ENCODE data around the gene ASCL2. TPM values are rescaled to one million over a fixed set of nuclear protein-coding genes. Genes with fewer than 3 reads are reported as not detected.

The ASCL2 gene
- total RNA-seq, 2 donors from 2014 or later, result 3.0 TPM; not detected in 1

GRCh38 chr11:2223153-2223794, 47.1 kb downstream of the ASCL2 start:
- 69 to 77% methylated on average over 5 of the region's 5 CpGs for WGBS, 2 donors
- intact Hi-C loops (cut with DNase I), result no loop called here
- Histone ChIP-seq H3K36me3 (replicated peaks in 1 of 2; ENCODE audit: insufficient read depth in 1 of 2, low read depth in 2 of 2) (no peaks in the 10 kb centered on the region), H3K9me3 (no peaks in the 10 kb centered on the region), H3K27ac (no peak overlapping the region), H3K4me1 (no peaks in the 10 kb centered on the region), H3K27me3 (no peaks in the 10 kb centered on the region), H3K4me3 (no peak overlapping the region)
- ATAC-seq (no peak), DNase-seq (no peak)
- no peak for TF ChIP-seq POLR2A (IDR thresholded peaks at IDR 0.05)

GRCh38 chr11:2222451-2222850, 47.9 kb downstream of the ASCL2 start:
- Histone ChIP-seq H3K27ac (peak overlapping the region in 1 of 4 donors; percentile 18), H3K4me1 (no peaks in the 10 kb centered on the region), H3K27me3 (no peaks in the 10 kb centered on the region), H3K9me3 (no peaks in the 10 kb centered on the region), H3K36me3 (replicated peaks in 1 of 2; ENCODE audit: insufficient read depth in 1 of 2, low read depth in 2 of 2) (no peaks in the 10 kb centered on the region), H3K4me3 (no peak overlapping the region)
- DNase-seq, result no peak
- intact Hi-C loops (cut with DNase I), result no loop called here
- WGBS, 2 donors, result 65 to 75% methylated on average over 4 of the region's 4 CpGs
- ATAC-seq, result peak; percentile 35
- TF ChIP-seq CTCF (IDR thresholded peaks at IDR 0.05) (no peak), POLR2A (IDR thresholded peaks at IDR 0.05) (no peak)

GRCh38 chr11:2221591-2221990, 48.8 kb downstream of the ASCL2 start:
- ATAC-seq (no peak), DNase-seq (no peak)
- Histone ChIP-seq H3K36me3 (replicated peaks in 1 of 2; ENCODE audit: insufficient read depth in 1 of 2, low read depth in 2 of 2) (no peaks in the 10 kb centered on the region), H3K9me3 (no peaks in the 10 kb centered on the region), H3K27ac (no peak overlapping the region), H3K27me3 (no peaks in the 10 kb centered on the region), H3K4me3 (no peak overlapping the region), H3K4me1 (no peaks in the 10 kb centered on the region)
- intact Hi-C loops (cut with DNase I), result no loop called here
- TF ChIP-seq POLR2A (IDR thresholded peaks at IDR 0.05), result no peak
- no peak for TF ChIP-seq CTCF (IDR thresholded peaks at IDR 0.05)
- WGBS, 2 donors, result 92 to 100% methylated on average over 1 of the region's 1 CpG

- no peaks in the 10 kb centered on the region for H3K4me1 ChIP-seq
- H3K36me3 ChIP-seq (replicated peaks in 1 of 2; ENCODE audit: insufficient read depth in 1 of 2, low read depth in 2 of 2), result no peaks in the 10 kb centered on the region
- no peak overlapping the region for H3K4me3 ChIP-seq
- intact Hi-C loops (cut with DNase I), result no loop called here
- ATAC-seq, result no peak
- H3K27me3 ChIP-seq, result no peaks in the 10 kb centered on the region
- WGBS, 2 donors, result 25 to 43% methylated on average over 1 of the region's 1 CpG
- DNase-seq, result no peak
- no peak for TF ChIP-seq POLR2A (IDR thresholded peaks at IDR 0.05)
- no peak overlapping the region for H3K27ac ChIP-seq
- H3K9me3 ChIP-seq, result no peaks in the 10 kb centered on the region
Measured at GRCh38 chr11:2221024-2221423, 49.4 kb downstream of the ASCL2 start.

GRCh38 chr11:2220173-2220771, 50.1 kb downstream of the ASCL2 start:
- Histone ChIP-seq H3K27ac (no peak overlapping the region), H3K27me3 (no peaks in the 10 kb centered on the region), H3K36me3 (replicated peaks in 1 of 2; ENCODE audit: insufficient read depth in 1 of 2, low read depth in 2 of 2) (no peaks in the 10 kb centered on the region), H3K9me3 (no peaks in the 10 kb centered on the region), H3K4me3 (no peak overlapping the region), H3K4me1 (no peaks in the 10 kb centered on the region)
- WGBS, 2 donors, result 59 to 68% methylated on average over 3 of the region's 3 CpGs
- DNase-seq (no peak), ATAC-seq (no peak)
- intact Hi-C loops (cut with DNase I), result no loop called here
- no peak for TF ChIP-seq POLR2A (IDR thresholded peaks at IDR 0.05)

- H3K27me3 ChIP-seq, result no peaks in the 10 kb centered on the region
- no peaks in the 10 kb centered on the region for H3K36me3 ChIP-seq (replicated peaks in 1 of 2; ENCODE audit: insufficient read depth in 1 of 2, low read depth in 2 of 2)
- H3K4me1 ChIP-seq, result no peaks in the 10 kb centered on the region
- intact Hi-C loops (cut with DNase I), result no loop called here
- H3K27ac ChIP-seq, result no peak overlapping the region
- H3K9me3 ChIP-seq, result no peaks in the 10 kb centered on the region
- TF ChIP-seq POLR2A (IDR thresholded peaks at IDR 0.05), result no peak
- no peak for TF ChIP-seq CTCF (IDR thresholded peaks at IDR 0.05)
- peak in 1 of 4 donors; percentile 6 for DNase-seq
- WGBS, 2 donors, result 44 to 77% methylated on average over 3 to 6 of the region's 6 CpGs
- H3K4me3 ChIP-seq, result no peak overlapping the region
- ATAC-seq, result no peak
Measured at GRCh38 chr11:2219318-2220017, 50.9 kb downstream of the ASCL2 start.
